DMS153 treated with DMSO at 0.1 percent for 48 hours (cell line): ENCODE measurements around the gene NFXL1.

Experiments used
- DNase-seq: peaks from one replicate; lab custom pipeline; 2025; ENCODE audit not compliant: unreplicated experiment; lab: John Stamatoyannopoulos, UW

NFXL1 gene

DNA sequence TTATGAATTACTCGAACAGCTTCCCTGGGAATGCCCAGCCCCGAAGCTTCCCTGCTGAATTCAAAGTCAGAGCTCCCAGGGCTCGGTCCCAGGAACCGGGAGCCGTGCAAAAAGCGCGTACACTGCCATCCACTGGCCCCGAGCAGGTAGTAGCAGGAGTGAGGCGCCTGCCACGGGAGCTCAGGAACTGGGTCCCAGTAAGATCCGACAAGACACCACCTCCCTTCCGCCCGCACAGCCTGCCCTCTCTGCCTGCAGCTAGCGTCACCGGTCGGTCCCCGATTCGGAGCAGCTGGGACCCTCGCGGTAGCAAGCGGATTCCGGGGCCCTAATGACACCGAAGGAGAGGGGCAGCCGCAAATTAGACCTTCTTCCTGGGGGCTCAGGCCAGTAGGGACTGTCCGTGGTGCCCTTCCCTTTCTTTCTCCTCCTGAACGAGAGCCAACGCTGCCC is 77.7 kb downstream of the NFXL1 start:
- peak; percentile 35 for DNase-seq

DNA sequence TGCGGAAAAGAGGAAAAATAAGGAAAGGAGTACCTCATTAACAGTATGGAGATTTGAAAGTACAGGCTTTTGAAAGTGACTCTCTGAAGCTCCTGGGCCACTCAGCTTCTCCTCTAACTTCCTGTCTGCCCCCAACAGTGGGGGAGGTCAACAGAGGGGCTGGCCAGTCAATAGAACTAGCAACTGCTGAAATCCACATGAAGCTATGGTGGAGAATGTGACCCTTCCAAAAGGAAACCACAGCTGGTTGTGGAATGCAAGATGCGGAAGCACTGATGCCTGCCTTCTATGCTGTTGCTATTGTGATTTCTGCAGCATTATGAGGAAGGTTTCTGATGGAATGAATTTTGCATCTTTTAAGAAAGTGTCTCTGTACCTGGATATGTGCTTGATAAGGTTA is 78.9 kb downstream of the NFXL1 start:
- DNase-seq, result no peak

DNA sequence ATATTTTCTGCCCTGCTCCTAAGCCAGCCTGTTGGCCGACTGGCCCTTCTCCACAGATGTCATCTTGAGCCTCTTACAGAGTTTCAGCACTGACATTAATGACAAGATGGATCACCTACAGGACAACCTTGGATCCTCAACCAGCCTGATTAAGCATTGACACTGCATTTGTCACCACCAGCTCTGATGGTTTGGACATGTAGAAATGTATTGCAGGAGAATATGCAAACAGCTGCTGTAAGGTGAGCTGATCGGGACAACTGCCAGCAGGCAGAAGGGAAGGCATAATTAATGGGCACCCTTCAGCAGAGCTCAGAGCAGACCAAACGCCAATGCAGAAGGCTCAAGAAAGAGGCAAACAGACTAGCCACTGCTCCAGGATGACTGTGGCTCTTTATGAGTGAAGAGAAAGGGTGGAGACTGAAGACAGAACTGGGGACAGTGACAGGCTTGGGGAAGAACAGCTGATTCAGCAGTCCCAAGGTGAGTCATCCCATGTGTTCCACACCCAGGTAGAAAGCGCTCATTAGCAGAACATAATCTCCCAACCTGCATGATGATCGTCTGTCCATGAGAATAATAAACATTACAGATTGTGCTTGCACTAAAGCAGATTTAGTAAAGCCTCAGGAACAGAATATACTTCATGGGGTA is 83.2 kb downstream of the NFXL1 start:
- peak; percentile 9 for DNase-seq

DNA sequence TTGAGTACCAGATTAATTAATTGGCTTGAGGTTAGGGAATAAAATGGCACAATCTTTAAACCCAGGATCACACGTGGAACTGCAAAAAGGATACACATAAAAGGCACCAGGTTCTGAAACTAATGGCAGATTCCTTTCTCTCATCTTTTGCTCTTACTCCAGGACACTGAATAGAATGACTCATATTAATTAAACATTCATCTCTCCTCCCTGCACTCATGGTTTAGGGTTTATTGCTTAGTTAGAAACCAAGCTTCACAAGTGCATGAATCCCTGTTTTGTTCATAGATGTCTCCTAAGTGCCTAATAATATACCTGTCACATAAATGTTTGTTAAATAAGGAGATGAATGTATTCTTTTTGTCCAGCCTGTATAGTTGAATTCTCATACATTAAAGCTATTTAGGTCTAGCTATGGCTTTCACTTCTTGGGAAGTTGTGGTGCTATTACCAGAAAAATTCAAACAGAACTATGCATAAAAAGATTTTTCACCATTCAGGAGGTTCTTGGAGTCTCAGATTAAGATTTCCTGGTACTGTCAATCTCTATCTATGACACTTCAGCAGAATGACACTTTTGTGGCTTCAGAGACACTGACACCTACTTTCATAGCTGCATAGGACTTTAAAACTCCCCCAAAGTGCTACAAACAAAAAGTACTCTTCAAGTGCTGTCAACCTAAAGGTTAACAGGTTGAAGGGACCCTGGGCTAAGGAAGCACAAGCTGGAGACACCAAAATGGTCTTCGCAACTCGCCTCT is 83.9 kb downstream of the NFXL1 start:
- DNase-seq, result no peak

DNA sequence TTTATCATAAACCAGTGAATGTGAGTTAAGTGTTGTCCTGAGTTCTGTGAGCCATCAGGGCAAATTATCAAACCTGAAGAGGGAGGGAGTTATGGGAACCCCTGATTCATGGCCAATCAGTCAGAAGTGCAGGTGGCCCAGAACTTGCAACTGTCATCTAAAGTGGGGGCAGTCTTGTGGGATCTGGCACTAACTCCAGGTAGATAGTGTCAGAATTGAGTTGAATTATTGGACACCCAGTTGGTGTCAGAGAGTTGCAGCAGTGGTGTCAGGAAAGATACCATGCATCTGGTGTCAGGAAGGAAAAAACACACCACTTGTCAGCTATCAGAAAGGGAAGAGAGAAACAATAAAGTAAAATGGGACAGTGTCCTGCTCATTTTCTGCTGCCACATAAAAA is 84.9 kb downstream of the NFXL1 start:
- DNase-seq, result no peak

DNA sequence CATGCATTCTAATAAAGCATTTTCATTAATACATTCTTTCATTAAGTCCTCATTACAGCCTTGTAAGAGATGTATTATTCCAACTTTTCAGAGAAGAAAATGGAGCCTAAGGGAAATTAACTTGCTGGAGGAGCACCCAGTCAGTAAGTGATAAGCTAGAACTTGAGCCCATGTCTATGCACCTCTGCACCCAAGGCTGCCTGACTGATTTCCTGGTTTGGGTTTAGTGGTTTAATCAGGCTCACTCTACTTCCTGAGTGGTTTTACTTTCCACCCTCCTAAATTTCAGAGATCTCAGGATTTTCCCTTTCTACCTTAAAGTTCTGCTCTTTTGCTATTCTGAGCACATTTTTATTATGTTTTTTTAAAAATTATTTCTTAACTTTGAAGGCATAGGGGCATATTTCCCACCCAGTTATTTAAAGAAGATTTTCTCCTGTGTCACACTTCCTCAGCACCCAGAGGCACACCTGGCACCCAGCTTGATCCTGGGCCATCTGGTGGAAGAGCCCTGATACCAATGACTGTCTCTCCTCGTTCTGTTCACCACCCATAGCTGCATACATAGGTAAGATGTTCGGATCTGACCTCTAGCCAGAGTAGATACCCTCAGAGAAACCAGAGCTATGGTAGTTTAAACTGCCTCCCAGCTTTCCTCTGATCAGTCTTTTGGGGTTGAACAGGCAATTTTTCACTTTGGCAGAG is 86.9 kb downstream of the NFXL1 start:
- DNase-seq, result no peak

DNA sequence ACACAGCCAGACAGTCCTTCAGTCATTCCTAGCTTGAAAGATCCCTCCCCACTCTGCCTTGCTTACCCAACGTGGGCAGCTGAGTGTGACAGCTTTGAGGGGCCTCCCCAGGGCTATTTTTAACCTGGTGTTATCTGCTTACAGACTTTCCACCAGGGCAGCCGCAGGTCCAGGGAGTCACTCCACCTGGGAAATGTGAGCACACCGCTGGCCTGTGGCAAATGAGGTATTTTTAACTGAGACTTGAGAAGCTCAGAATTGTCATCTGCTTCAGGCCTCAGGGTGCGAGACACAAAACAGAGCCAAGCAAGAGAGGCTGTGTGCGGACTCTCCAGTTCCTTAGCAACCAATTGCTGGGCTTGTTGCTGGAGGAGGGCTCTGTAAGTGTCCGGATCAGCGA is 89.5 kb downstream of the NFXL1 start:
- DNase-seq, result no peak

DNA sequence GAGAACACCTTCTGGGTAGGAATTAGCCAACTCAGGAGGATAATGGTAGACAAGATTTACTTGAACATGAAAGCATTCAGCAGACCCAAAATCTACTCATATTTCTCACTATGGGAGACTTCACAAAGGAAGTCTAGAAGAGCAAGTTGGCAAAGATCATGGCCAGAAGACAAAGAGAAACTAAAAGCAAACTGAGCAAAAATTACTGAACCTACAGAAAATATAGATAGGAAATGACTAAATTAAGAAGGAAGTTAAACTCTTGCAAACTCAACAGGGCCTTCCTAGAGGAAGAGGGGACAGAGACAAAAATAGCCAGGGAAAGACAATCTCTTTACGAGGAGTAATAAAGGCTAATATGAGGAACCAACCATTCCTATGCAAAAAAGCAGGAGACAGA is 95.2 kb downstream of the NFXL1 start:
- no peak for DNase-seq

DNA sequence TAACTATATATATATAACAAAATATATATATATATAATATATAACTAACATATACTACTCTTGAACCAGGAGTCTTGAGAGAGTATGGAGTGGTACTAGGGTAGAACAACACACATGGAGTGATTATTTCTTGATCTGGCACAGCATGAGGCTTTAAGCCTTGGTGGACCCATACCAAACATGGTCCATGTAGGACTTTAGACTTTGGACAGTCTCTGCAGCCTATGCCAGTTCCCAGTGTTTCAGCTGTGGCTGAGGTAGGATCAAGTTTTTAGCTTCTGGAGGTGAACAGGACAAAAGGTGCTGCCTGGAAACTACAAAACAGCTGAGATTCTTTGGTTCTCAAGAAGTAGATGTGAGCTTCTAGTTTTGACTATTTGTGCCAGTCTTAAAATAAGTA is 97.1 kb downstream of the NFXL1 start:
- DNase-seq, result no peak

DNA sequence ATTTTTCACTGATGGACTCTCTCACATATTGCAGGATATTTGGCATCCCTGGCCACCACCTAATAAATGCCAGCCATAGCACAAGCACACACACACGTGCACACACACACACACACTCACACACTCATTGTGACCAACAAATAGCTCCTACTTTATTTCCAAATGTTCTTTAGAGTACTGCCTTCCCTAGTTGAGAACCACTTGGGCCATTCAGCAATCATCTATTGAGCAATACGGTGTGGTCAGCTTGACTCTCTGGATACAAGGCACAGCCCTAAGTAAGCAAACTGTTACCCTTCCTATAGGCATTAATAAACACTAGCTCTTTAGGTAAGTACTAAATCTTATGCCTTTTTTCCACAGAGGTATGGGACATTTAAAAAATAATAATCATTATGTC is 97.6 kb downstream of the NFXL1 start:
- DNase-seq, result no peak

DNA sequence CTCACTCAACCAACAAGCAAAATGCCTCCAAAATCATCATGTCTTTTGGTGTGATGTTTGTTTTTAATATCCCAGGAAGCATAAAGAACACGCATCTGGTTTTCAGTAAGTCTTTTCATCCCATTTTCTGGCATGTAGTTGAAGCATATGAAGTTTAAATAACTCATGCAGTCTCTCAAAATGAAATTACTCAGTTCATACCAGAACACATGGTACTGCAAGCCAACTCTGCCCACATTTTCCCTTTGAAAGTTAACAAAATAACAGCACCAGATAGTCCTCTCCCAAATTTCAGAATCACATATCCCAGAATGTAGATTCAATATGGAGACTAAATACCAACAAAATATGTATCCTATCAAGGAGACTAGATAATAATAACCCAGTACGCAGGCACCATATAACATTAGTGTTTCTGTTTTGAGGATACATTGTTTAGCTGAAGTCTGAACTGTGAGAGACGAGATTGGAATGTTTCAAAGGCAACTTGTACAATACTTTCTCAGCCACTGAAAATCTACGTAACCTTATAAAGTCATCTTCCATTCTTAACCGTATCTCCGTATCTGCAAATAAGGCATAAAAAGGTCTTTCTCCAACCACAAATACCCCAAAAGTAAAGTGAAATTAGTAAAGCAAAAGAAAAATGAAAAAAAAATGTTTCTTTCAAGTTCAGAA is 99.6 kb downstream of the NFXL1 start:
- DNase-seq, result no peak

DNA sequence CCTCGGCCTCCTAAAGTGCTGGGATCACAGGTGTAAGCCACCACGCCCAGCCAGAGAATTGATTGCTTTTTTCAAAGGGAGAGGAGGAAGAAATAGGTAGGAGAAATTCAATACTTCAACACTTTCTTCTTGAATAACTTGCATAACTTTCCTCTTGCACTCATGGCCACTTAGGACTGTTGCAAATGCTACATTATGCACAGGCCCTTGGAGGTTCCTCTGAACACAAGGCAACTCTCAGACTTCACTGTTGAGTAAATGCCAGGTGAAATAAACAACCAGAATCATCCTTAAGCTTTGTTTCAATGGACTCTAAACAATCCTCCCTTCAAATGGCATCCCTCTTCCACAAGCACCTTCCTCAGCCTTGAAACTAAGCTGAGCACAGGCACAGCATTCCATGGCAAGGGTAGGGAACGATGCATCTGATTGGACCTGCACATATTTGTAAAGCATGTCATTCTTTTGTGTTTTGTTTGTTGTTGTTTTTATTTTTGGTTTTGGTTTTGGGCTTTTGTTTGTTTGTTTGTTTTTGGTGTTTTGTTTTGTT is 104.7 kb downstream of the NFXL1 start:
- DNase-seq, result no peak

DNA sequence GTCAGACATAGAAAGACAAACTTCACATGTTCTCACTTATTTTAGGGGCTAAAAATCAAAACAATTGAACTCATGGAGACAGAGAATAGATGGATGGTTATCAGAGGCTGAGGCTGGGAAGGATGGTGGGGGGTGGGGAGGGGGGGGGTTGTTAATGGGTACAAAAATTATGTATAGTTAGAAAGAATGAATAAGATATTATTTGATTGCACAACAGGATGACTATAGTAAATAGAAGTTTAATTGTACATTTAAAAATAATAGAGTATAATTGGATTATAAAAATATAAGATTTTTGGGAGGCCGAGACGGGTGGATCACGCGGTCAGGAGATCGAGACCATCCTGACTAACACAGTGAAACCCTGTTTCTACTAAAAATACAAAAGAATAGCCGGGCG is 109.8 kb downstream of the NFXL1 start:
- no peak for DNase-seq

DNA sequence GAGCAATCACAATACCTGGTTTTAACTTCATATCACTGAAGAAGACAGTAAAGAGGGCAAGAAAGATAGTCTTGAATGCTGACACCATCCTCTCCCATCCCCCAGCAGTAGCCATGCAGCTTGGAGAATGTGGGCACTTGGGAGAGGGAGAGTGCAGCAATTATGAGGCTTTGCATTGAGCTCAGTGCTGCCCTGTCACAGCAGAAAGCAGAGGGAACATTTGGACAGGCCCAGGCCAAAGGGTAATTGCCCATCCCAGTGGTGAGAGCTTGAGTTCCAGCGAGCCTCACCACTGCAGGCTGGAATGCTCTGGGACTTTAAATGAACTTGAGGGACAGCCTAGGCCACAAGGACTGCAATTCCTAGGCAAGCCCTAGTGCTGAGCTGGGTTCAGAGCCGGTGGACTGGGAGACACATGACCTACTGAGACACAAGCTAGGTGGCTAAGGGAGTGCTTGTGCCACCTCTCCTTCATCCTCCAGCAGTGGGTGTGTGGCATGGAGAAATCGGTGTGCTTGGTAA is 112.8 kb downstream of the NFXL1 start:
- DNase-seq, result no peak

DNA sequence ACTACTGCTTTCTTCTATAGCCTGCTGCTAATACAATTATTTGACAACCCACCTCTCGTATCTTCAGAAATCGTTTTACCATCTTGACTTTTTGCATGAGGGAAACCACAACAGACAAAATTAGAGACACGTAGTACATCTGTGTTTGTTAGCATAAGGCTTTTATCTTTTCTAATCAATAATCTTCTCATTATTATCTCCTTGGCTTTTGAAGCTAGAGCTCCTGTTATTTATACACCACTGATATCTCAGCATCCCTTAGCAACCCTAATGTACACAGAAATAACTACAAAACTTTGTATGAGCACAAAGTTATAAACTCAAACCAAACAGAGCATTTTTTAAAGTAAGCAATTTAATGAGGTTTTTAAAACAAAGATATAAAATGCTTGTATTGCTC is 116.2 kb downstream of the NFXL1 start:
- DNase-seq, result no peak
